HG03135 (cell line): ENCODE measurements around the gene ABCA4.

Source experiments
- ATAC-seq: cut with Tn5 transposase; IDR thresholded peaks from one replicate; pipeline ENCODE4 v1.9.1; 2021; ENCODE audit warnings: mild to moderate bottlenecking, moderate library complexity; ENCODE audit not compliant: unreplicated experiment

ABCA4 gene

DNA sequence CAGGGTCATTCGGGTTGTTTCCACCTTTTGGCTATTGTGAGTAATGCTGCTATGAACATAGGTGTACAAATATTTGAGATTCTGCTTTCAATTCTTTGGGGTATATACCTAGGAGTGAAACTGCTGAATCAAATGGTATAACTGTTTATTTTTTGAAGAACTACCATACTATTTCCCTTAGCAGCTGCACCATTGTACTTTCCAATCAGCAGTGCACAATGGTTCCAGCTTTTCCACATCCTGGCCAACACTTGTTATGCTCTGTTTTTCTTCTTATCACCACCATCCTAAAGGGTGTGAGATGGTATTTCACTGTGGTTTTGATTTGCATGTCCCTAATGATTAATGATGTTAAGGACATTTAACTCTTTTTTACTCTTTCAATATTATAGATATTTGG is 3.6 kb upstream of the ABCA4 start:
- ATAC-seq, result no peak

DNA sequence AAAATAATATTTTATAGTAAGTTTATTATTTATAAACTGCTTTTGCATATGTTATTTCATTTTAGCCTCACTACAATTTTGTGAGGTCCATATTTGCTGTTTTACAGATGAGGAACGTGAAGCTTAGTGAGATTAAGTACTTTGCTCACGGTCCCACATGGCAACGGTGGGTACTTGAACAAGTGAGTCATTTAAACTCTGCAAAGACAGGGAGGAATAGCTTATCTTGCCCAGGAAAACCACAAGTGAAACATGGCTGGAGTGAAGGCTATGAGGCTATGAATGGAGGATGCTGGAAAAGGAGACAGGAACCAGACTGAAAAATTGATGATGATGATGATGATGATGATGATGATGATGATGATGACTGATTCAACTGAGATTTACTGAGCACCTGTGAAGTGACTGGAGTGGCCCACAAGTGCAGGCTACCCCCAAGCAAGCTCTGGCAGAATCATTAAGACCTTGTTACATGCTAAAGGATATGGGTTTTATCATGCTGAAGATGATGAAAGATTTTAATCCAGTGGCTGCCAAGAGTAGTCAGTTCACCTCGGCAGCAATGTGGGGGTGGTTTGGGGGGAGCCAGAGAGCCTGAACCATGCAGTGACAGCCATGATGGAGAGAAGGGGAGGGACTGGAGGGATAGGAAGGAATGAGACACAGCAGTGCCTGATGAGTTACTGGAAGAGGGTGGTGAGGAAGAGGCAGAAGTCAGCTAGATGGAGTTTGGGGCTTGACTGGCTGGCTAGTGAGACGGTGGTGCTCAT is 1.4 kb upstream of the ABCA4 start:
- no peak for ATAC-seq

DNA sequence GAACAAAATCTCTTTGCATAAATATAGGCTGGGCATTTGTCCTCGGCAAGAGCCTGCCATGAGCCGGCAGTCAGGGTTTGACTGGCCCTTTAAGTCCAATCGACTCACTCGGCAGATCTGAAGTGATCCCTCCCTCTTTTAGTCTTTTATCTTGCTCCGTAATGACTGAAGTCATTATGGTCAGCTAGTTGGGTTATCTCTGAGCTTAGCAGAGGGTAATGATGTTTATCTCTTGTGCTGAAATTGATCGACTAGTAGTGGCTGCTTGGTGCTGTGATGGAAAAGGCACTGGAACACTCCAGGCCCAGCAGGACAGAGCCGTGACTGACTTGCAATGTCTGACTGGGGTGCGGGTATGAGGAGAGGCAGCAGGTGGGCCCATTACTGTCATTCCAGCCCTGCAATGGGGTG is 468 bp upstream of the ABCA4 start:
- ATAC-seq, result no peak

DNA sequence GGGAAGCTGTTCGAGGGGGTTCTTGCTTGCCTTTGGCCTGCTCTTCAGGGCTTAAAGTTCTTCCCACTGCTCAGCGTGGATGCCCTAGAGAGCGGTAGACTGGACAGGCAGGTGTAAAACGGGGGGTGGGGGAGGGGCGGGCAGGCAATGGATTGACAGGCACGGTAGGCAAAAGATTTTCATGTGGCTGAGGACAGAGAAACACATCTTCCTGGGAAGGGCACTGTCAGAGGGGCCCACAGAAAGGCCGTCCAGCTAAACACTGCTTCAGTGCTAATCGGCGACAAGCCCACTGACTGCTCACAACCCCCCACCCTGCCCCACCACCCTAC is 412 bp downstream of the ABCA4 start:
- no peak for ATAC-seq

DNA sequence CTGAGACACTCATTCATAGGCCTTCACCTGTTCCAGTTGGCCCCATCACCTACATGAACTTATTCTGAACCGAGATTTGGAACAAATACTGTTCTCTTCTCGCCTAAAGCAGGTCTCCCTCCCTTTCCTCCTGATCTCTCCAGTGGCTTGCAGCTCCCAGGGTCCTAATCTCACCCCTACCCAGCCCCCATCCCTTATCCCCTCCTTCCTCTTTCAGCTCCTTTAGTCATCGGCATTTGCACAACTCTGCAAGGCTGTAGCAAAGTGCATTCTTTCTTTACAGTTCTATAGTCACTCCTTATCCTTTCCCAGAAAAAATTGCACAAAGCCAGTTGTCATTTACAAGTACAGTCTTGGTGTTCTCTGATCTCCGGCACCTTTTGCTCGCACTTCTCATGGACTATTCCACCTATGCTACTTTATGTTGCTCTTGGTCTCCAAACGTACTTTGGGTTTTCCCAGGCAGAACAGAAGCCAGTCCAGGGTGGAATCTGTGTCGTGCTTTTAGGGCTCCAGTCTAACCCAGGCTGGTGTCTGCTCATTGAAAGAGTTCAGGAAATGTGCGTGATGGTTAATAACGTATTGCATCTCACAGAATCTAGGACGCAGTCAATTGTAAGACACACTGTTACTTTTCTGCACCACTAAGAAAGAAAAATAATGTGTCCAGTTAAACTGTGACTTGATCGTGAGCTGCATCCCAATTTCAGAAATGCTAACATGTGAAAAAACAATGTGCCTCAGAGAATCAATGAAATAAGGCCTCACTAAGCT is 965 bp downstream of the ABCA4 start:
- ATAC-seq, result no peak

DNA sequence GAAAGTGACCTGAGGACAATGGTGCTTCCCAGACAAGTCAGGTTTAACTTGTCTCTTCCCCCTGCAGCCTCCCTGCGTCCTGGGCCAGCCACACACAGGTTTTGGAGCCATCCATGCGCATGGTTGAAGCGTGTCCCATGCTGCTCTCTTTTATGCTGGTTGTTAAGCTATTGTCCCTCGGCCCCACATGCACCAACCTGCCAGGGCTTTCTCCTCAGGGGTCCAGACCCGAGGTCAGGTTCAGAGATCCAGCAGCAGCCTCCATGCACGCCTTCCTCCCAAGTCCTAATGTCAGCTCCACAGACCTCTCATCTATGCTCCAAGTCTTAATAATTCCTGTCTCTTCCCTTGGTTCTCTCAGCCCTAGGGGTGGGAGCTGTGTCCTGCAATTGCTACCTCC is 1.6 kb downstream of the ABCA4 start:
- no peak for ATAC-seq

DNA sequence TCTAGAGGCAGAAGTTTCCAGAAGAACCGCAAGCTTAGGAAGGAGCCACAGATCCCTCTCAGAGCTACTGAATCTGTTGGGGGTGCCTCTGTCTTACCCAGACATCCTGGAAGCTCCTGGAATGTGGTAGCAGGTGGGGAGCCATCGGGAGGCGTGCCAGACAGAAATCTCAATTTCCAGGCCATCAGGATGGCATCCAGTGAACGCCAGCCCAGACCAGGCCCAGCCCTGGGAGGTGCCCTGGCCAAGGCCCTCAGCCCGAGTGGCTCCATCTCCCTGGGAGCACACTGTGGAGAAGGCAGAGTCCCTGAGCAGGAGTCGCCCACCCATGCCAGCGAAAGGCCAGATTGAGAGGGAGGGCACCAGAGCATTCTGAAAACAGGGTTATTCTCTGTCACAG is 2.5 kb downstream of the ABCA4 start:
- no peak for ATAC-seq

DNA sequence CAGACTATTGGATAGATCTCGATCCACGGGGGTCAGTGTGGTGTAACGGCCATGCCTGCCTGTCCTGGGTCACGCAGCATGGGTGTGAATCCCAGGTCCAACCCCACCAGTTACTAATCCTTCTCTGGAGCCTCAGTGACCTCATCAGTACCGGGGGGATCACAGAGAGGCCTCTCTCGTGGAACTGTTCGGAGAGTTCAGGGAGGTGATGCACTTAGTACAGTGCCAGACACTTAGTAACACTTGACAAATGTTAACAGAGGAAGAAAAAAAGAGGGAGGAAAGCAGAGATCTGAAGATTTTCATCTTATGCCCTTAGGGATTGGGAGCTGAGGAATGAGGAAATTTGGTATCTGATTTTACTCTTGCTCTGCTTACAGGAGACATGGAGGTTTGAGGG is 2.9 kb downstream of the ABCA4 start:
- no peak for ATAC-seq

DNA sequence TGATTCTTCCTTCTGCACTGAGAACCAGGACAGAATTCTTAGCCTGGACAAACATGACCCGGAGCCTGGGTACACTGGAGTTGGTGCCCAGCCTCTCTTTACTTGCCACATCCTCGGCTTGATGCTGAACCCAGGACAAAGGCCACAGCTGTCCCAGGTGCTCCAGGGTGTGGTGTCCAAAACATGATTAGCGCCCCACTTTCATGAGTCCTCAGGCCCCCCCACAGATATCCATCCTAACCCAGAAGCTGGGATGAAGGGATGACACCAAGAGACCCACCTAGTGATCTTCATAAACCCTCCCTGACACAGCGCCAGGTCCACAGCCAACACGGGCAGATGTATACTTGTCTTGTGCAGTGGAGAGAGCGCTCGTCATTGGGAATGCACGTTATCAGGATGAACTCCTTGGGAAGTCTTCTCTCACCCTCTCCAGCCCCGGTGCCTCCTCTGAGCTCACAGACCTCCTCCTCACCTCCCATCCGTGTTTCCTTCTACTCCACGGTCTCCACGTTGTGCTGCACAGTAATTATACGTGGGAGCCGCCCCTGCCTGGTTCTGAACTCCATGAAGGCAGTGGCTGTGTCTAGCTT is 3.6 kb downstream of the ABCA4 start:
- no peak for ATAC-seq

DNA sequence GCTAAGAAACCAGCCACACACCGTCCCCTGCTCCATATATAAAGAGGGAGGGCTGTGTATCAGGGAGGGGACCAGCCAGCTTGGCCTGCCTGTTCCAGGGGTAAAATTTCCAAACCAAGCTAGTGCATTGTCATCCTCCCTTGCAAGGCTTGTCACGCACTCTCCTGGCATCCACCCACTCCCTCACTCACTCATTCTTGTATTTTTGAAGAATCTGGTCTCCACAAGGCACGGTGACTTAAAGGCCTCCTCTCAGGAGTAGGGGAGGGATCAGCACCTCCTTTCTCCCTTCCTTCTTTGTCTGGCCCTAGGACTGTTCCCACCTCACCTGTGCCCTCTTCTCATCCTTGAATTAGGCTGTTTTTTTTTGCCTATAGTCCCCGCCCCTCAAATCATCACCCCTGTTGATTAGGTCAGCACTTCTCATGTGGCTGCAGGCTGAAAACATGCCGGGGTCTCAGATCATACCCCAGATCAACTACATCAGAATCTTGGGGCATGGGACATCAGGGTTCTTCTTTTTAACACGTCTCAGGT is 5.0 kb downstream of the ABCA4 start:
- no peak for ATAC-seq

DNA sequence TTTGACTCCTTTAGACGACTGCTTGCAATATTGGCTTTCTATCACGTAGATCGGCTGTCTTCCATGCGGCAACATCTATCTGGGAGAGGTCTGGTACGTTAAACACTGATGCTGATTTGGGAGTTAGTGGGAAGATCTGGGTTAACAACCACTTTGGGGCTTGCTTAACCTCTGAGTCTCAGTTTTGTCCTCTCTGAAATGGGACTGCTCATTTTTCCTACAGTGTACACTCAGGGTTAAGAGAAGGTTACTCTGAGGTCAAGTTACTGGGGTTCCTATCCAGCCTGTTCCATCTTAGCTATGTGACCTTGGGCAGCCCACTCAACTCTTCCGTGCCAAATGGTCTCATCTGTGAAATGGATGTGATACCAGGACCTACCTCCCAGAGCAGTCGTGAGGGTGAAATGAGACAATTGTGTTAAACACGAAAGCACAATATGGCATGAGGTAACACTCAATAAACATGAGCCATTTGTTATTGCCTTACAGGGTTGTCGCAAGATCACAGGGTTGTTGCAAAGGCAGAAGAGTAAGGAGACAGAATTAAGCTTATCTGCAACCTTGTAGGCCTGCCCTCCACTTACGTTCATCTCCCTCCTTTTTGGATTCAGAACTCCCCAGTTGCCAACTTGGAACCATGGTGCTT is 5.6 kb downstream of the ABCA4 start:
- ATAC-seq, result no peak

DNA sequence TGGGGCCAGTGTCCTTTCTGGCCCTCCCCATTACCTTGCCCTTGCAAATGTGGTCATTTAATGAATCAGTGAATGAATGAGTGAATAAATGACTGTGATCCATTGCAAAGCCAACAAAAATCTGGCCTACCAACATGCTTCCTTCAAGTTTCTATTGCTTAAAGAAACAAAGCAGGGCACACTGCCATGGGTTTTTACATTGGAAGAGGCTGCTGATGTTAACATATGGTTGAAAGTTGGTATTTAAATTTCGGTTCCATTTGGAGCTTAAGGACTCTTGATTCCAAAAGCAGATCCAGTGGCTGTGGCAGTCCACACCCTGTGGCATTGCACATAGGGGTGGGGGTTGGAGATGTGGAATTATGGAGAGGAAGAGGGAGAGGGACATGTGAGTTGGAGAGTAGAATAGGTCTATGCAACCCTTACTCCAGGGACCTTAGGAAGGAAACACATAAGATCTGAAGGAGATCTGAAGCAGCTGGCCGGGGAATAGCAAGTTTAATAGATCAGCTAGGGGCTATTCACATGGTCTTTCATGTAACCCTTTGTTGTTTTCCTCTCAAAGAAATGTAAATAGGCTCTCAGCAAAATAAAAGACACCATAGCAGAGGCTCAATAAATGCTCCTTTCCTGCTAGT is 7.2 kb downstream of the ABCA4 start:
- ATAC-seq, result no peak

DNA sequence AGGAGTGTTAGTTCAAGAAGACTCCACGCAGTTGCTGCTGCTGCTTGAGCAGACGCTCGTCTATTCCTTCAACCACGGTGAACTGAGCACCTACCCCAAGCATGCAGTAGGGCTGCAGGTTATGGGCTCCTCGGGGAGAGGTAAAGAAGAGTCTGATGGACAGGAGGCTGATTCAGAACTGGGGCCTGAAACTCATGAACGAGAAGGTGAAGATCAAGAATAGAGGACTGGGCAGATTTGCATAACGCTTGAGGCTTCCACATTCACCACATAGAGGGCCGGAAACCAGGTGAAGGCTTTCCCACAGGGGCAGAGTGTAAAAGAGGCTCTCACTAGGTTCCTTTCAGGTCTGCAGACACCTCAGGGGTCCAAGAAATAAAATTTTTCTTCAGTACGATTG is 9.1 kb downstream of the ABCA4 start:
- no peak for ATAC-seq

DNA sequence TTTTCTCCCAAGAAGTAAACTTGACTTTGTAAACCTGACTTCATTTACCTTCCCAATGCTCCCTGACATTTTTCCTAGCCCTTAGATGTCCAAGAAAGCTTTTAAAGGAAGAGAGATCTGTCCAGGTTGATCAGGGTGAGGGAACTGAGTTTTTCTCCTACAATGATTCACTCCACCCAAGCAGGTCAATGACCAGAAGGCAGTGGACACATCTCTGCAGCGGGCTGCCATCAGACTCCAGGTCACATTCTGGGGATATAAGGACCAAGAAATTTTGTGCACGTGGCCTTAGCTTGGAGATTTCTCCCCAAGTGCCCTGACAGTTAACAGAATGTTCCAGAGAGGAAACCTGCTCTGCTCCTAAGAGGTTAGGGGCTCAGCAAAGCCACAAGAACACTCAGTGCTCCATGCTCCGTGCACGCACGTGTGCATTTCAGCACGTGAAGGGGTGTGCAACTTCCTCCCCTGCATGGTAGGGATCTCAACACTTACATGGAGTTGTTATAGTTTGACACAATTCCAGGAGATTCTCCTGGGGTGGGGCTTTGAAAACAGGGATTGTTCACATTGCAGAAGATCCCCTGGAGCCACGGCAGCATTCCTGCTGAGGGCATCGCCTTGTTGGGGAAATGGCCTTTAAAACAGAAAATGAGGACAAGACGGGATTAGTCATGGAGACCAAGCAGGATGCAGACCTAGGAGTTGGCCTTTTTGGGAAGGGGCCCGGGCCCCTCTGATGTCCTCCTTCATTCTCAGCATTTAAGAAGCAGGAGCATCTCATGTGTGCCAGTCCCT is 9.8 kb downstream of the ABCA4 start:
- no peak for ATAC-seq

DNA sequence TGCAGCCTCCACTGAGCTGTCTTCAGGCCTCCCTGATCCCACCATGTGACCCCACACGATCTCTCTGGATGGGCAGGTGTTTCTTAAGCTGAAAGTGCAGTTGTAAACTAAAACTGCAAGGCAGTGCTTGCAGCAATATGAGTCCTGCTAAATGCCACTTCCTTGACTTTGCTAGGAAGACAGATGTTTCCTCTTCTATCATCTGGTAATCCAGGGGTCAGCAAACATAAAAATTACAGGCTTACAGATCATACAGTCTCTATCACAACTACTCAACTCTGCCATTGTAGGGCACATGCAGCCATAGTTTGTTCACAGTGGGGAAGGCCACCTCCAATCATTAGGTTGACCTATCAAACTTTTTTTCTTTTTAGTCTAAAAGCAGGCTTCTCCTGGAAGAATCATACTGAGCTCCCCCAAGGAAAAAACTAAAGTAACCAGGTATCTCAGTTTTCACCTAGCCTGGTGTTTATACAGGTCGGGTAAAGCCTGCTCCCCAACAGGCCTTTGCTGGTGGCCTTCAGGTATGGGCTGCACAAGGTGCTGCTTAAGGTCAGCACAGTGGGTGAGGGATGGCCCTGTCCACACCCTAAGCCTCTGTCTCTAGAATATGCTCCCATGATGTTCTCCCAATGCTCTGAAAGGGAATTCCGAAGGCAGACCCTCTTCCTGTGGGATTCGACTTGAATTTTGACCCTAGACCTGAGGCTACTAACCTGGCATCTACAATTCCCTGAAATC is 10.8 kb downstream of the ABCA4 start:
- ATAC-seq, result no peak

DNA sequence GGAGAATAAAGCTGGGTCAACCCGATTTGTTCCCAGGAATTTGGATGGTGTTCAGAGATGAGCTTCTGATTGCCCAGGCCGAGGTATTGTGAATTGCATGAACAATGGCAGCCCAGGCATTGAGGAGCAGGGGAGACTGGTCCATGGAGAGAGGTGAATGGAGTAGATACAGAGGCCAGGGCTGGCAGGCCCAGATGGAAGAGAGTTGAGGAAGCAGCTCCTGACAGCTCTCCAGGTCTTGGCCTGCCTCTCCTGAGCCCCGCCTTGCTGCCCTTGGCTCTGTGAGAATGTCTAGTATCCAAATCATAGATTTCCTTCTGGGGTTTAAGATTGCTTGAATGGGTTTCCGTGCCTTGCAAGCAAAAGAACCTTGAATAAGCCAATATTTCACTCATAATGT is 11.5 kb downstream of the ABCA4 start:
- no peak for ATAC-seq

DNA sequence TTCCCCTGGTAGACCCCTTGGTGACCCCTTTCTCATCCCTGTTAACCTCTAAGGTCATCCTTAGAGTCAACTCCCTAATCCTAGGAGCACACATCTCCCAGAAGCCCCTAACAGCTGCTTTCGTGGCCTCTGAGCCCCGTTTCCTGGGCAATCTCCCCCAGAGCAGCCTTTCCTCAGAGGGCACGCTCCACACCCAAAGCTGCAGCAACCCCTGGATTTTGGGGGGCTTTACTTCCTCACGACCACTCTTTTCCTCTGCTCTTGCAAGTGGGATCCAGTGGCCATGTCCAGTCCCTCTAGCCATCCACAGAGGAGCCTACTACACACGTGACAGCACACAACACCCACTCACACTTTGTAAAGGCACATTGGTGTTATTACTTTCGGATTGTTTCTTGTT is 13.8 kb downstream of the ABCA4 start:
- ATAC-seq, result no peak

DNA sequence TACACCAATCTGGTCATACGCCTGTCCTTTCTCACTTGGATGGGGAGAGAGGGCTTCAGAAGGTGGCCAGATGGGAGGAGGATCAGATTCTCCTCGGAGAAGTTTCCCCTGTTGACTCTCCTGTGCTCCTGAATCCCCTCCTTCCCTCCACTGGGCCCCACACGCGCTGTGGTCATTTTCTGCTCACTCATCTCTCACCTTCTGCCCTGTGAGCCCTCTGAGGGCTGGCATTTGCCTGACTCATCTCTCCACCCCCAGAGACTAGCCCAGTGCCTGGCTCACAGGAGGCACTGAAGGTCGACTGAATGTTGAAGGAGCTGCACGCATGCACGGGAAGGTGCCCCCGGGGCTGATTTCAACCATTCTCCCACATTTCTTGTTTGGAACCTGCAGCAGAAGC is 14.2 kb downstream of the ABCA4 start:
- ATAC-seq, result no peak

DNA sequence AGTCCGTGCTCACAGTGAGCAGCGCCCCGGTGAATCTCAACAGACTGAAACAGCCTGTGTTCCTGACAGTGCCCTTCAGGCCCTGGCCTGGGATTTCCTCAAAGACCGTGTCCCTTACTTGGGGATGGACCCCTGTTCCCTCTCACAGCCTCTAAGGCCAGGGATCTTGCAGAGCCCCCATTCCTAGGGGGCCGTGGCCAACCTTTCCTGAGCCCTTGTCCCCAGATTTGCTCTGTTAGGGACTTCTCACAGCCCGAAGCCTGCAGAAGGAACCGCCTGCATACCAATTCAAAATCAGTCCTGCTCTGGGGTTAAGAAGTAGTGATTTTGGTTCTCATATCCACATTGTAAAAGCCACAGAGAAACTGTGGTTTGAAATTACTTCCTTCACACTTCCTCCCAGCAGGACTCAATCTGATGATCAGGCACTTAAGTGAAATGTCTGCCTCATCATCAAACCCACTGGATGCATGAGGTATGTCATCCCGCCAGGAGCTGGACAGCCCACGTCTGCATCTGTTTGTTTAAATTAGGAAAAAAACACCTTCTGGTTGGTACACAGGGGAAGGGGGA is 14.9 kb downstream of the ABCA4 start:
- no peak for ATAC-seq
